ENCODE measurements around the gene SIRPB1. TPM values are rescaled to one million over a fixed set of nuclear protein-coding genes. Genes with fewer than 3 reads are reported as not detected.
"Not testable (repeated sequence)": the region's sequence is repeated elsewhere in the genome, so short reads cannot be mapped to it uniquely, and the experiment has no call there.

SIRPB1 gene
- polyA plus RNA-seq, 2 of the 4 experiments (the other 2 are of a cell fraction) = 0.10 to 0.56 TPM

DNA sequence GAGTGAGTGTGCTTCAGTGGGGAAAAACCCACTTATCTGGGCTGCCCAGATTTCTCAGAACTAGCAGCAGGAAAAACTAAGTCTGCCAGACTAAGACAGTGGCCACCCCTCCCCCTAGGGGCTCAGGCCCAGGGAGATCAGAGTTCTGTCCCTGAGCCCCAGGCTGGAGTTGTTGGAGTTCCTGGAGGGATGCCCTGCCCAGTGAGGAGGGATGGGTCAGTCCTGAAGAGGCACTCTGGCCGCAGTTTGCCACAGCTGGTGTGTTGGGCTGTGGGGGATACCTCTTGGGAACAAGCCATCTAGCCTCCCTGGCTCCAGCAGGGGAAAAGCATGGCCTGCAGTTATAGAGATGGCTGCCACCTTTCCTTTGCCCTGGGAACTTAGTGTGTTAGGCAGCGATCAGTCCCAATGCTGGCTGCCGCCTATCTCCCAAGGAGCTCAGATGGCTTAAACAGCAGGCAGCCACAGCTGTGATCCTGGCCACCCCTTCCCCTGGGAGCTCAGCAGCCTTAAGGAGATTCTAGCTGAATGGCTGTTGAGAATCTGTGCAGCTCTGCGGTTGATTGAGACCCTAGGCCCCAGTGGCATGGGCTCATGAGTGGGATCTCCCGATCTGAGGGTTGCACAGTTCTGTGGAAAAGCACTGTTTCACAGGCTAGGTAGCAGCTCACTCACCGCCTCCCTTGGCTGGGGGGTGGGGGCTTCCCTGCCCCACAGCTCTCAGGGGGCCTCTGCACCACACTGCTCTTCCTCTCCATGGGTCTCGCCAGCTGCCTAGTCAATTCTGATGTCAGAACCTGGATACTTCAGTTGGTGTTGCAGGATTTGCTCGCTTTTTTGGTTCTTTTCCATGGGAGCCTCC is 24.5 kb upstream of the SIRPB1 start:
- no peaks in the 10 kb centered on the region; the same call in 2 of the 3 replicates for H3K9me3 ChIP-seq
- no peaks in the 10 kb centered on the region for H3K4me1 ChIP-seq
- POLR2A ChIA-PET = no interaction called here
- no peak for ATAC-seq
- H3K4me3 ChIP-seq = no peak overlapping the region
- 66% methylated on average over 7 of the region's 8 CpGs for WGBS (ENCODE audit: missing lambda C conversion rate)
- no peak overlapping the region for H3K27ac ChIP-seq
- CTCF ChIA-PET = interaction anchor here (0.6 kb wide), 1 partner anchor 134 kb away, joined by 3 read pairs; no protein-coding TSS in a partner anchor
- no peak for FAIRE-seq
- TF ChIP-seq HOXA7 (CRISPR knock-in tag; IDR thresholded peaks at IDR 0.05) (no peak), KDM5A (IDR thresholded peaks at IDR 0.05) (no peak), POLR2A (IDR thresholded peaks at IDR 0.05; ENCODE audit: low read length) (no peak)
- H3K4me2 ChIP-seq = no peak overlapping the region
- no peak for DNase-seq (ENCODE audit: low read depth in 1 of 2, low spot score in 1 of 2)

DNA sequence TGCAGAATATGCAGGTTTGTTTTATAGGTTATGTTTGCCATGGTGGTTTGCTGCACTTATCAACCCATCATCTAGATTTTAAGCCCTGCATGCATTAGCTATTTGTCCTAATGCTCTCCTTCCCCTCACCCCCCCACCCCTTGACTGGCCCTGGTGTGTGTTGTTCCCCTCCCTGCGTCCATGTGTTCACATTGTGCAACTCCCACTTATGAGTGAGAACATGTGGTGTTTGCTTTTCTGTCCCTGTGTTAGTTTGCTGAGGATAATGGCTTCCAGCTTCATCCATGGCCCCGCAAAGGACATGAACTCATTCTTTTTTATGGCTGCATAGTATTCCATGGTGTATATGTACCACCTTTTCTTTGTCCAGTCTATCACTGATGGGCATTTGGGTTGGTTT is 18.8 kb upstream of the SIRPB1 start:
- ATAC-seq; FAIRE-seq; H3K27ac ChIP-seq; H3K4me1 ChIP-seq; CTCF ChIA-PET; DNase-seq (ENCODE audit: low read depth in 1 of 2, low spot score in 1 of 2); H3K4me2 ChIP-seq; H3K9me3 ChIP-seq; POLR2A ChIA-PET; H3K4me3 ChIP-seq: not testable (repeated sequence)
- WGBS (ENCODE audit: missing lambda C conversion rate) = 47% methylated on average over 2 of the region's 2 CpGs

DNA sequence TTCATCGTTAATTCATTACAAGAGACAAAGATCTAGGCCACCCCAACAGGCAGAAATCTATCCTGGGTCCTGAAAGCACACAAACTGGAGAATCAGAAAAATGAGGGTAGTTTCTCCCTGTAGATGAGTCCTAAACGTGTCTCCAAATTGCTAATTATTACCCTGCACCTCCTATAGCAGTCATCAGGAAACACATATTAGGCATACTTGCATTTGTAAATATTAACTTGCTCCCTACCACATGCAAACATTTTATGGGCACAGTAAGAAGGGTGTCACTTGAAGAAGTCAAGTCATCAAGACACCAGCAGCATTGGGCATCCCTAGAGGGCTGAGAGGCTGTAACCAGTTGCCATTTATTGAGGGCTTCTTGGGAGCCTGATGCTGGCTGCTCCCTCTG is 17.9 kb upstream of the SIRPB1 start:
- ATAC-seq (no peak), FAIRE-seq (no peak), DNase-seq (ENCODE audit: low read depth in 1 of 2, low spot score in 1 of 2) (no peak)
- H3K27ac ChIP-seq = no peak overlapping the region
- CTCF ChIA-PET = interaction anchor here (0.5 kb wide), 1 partner anchor 434 kb away, joined by 4 read pairs; the partner anchor contains the start of gene C20orf202
- H3K4me3 ChIP-seq = no peak overlapping the region
- no peaks in the 10 kb centered on the region; the same call in 2 of the 3 replicates for H3K9me3 ChIP-seq
- 1% methylated on average over 2 of the region's 2 CpGs for WGBS (ENCODE audit: missing lambda C conversion rate)
- no peak overlapping the region; the same call in 2 of the 3 replicates for H3K4me2 ChIP-seq
- TF ChIP-seq SMC3 (IDR thresholded peaks at IDR 0.05) (no peak), EHF (CRISPR knock-in tag; IDR thresholded peaks at IDR 0.05) (no peak), ZC3H11A (IDR thresholded peaks at IDR 0.05) (no peak), CBX2 (IDR thresholded peaks at IDR 0.05; ENCODE audit: borderline replicate concordance, low read depth) (no peak), RCOR1 (IDR thresholded peaks at IDR 0.05; ENCODE audit: low read depth, low read length) (no peak), HOXB5 (CRISPR knock-in tag; IDR thresholded peaks at IDR 0.05) (no peak), MAZ (IDR thresholded peaks at IDR 0.05; ENCODE audit: borderline replicate concordance, low read depth, low read length) (no peak), KDM5A (IDR thresholded peaks at IDR 0.05) (no peak), KDM1A (IDR thresholded peaks at IDR 0.05; ENCODE audit: low read depth) (no peak), JUN (IDR thresholded peaks at IDR 0.05) (no peak), RNF2 (IDR thresholded peaks at IDR 0.05; ENCODE audit: borderline replicate concordance, low read depth) (no peak), RAD21 (conservative IDR thresholded peaks at IDR 0.05 in 1 of 2, IDR thresholded peaks at IDR 0.05 in 1 of 2) (no peak), CHD4 (IDR thresholded peaks at IDR 0.05; ENCODE audit: borderline replicate concordance) (no peak)
- POLR2A ChIA-PET = no interaction called here
- H3K4me1 ChIP-seq = peaks cover 7% of the 10 kb centered on the region; the same call in 1 of the 3 replicates

DNA sequence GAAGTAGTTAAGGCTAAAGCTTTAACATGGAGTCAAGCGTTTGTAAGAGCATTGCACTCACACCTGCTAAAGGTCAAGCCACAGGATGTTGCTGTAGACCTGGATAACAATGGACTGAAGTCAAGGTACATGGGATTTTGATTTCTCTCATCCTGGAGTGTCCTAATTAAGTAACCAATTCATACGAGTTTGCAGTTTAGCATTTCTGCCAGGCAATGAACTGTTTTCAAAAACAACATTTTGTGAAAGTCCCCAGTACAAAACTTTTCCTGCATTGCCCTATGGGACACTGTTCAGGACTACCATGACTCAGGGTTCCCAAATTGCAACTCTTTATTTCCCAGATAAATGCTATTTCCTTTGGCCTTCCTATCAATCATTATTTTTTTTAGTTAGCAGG is 17.4 kb upstream of the SIRPB1 start:
- Histone ChIP-seq H3K4me2 (no peak overlapping the region), H3K4me3 (no peak overlapping the region), H3K4me1 (peaks cover 7% of the 10 kb centered on the region; the same call in 1 of the 3 replicates), H3K27ac (no peak overlapping the region), H3K9me3 (no peaks in the 10 kb centered on the region; the same call in 2 of the 3 replicates)
- POLR2A ChIA-PET = no interaction called here
- WGBS (ENCODE audit: missing lambda C conversion rate) = 17% methylated on average over 2 of the region's 2 CpGs
- no peak for FAIRE-seq
- CTCF ChIA-PET = no interaction called here
- no peak for ATAC-seq
- DNase-seq (ENCODE audit: low read depth in 1 of 2, low spot score in 1 of 2) = no peak
- TF ChIP-seq ZFP36 (IDR thresholded peaks at IDR 0.05; ENCODE audit: borderline replicate concordance, partially characterized antibody) = no peak
- TF ChIP-seq CHD2 (IDR thresholded peaks at IDR 0.05; ENCODE audit: low read length, partially characterized antibody) = no peak
- no peak for TF ChIP-seq POLR2AphosphoS2 (conservative IDR thresholded peaks at IDR 0.05; ENCODE audit: low read length)
- no peak for TF ChIP-seq EHF (CRISPR knock-in tag; IDR thresholded peaks at IDR 0.05)
- TF ChIP-seq JUN (IDR thresholded peaks at IDR 0.05) = no peak
- TF ChIP-seq, protein P1, sequence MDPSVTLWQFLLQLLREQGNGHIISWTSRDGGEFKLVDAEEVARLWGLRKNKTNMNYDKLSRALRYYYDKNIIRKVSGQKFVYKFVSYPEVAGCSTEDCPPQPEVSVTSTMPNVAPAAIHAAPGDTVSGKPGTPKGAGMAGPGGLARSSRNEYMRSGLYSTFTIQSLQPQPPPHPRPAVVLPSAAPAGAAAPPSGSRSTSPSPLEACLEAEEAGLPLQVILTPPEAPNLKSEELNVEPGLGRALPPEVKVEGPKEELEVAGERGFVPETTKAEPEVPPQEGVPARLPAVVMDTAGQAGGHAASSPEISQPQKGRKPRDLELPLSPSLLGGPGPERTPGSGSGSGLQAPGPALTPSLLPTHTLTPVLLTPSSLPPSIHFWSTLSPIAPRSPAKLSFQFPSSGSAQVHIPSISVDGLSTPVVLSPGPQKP (IDR thresholded peaks at IDR 0.05; ENCODE audit: low read depth, low read length) = no peak
- TF ChIP-seq, protein P2, sequence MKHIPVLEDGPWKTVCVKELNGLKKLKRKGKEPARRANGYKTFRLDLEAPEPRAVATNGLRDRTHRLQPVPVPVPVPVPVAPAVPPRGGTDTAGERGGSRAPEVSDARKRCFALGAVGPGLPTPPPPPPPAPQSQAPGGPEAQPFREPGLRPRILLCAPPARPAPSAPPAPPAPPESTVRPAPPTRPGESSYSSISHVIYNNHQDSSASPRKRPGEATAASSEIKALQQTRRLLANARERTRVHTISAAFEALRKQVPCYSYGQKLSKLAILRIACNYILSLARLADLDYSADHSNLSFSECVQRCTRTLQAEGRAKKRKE (CRISPR knock-in tag; IDR thresholded peaks at IDR 0.05; ENCODE audit: low read depth) = no peak
- no peak for TF ChIP-seq MYC (IDR thresholded peaks at IDR 0.05; ENCODE audit: borderline replicate concordance, low read length)
- TF ChIP-seq, protein P3, sequence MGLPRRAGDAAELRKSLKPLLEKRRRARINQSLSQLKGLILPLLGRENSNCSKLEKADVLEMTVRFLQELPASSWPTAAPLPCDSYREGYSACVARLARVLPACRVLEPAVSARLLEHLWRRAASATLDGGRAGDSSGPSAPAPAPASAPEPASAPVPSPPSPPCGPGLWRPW (IDR thresholded peaks at IDR 0.05) = no peak
- TF ChIP-seq NFE2L2 (conservative IDR thresholded peaks at IDR 0.05; ENCODE audit: low read length) = no peak
- TF ChIP-seq CBX2 (IDR thresholded peaks at IDR 0.05; ENCODE audit: borderline replicate concordance, low read depth) = no peak
- TF ChIP-seq, protein P4, sequence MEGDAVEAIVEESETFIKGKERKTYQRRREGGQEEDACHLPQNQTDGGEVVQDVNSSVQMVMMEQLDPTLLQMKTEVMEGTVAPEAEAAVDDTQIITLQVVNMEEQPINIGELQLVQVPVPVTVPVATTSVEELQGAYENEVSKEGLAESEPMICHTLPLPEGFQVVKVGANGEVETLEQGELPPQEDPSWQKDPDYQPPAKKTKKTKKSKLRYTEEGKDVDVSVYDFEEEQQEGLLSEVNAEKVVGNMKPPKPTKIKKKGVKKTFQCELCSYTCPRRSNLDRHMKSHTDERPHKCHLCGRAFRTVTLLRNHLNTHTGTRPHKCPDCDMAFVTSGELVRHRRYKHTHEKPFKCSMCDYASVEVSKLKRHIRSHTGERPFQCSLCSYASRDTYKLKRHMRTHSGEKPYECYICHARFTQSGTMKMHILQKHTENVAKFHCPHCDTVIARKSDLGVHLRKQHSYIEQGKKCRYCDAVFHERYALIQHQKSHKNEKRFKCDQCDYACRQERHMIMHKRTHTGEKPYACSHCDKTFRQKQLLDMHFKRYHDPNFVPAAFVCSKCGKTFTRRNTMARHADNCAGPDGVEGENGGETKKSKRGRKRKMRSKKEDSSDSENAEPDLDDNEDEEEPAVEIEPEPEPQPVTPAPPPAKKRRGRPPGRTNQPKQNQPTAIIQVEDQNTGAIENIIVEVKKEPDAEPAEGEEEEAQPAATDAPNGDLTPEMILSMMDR (IDR thresholded peaks at IDR 0.05) = no peak
- TF ChIP-seq HOXB13 (CRISPR knock-in tag; IDR thresholded peaks at IDR 0.05; ENCODE audit: low read depth) = no peak
- TF ChIP-seq MAZ (IDR thresholded peaks at IDR 0.05; ENCODE audit: borderline replicate concordance, low read depth, low read length) = no peak
- TF ChIP-seq, protein P5, sequence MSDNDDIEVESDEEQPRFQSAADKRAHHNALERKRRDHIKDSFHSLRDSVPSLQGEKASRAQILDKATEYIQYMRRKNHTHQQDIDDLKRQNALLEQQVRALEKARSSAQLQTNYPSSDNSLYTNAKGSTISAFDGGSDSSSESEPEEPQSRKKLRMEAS (IDR thresholded peaks at IDR 0.05) = no peak

Measured in A549 (cell line).